ENCODE data around the gene RSPO4. TPM values are rescaled to one million over a fixed set of nuclear protein-coding genes. Genes with fewer than 3 reads are reported as not detected.
A peak's percentile ranks its signal among the peaks of the same experiment; 100 is the strongest.

RSPO4 gene
- polyA plus RNA-seq, 2 of the 4 experiments (the other 2 are of a cell fraction) = not detected

GRCh38 chr20:982754-983153 lies 19.4 kb downstream of the RSPO4 start:
- 6% methylated on average over 9 of the region's 9 CpGs for WGBS (ENCODE audit: missing lambda C conversion rate)
- H3K9me3 ChIP-seq = no peaks in the 10 kb centered on the region
- TF ChIP-seq HMGXB4 (CRISPR knock-in tag; IDR thresholded peaks at IDR 0.05; ENCODE audit: borderline replicate concordance) (no peak), BCL3 (IDR thresholded peaks at IDR 0.05) (no peak)
- peak in 1 of 2 experiments; percentile 41; a peak in 3 of 6 replicates for ATAC-seq
- POLR2A ChIA-PET = no interaction called here
- H3K4me3 ChIP-seq = no peak overlapping the region
- no peak overlapping the region for H3K27ac ChIP-seq
- CTCF ChIA-PET = interaction anchor here (0.8 to 4.4 kb wide), 6 partner anchors 12 to 164 kb away, joined by 3 to 22 read pairs (median 4); no protein-coding TSS in a partner anchor
- H3K4me2 ChIP-seq = no peak overlapping the region
- DNase-seq (ENCODE audit: low read depth in 1 of 2, low spot score in 1 of 2) = no peak
- no peaks in the 10 kb centered on the region for H3K4me1 ChIP-seq
- FAIRE-seq = no peak

- H3K4me2 ChIP-seq = no peak overlapping the region
- TF ChIP-seq KDM5A (IDR thresholded peaks at IDR 0.05) (no peak), HES2 (IDR thresholded peaks at IDR 0.05) (no peak), RAD21 (conservative IDR thresholded peaks at IDR 0.05 in 1 of 2, IDR thresholded peaks at IDR 0.05 in 1 of 2) (no peak)
- WGBS (ENCODE audit: missing lambda C conversion rate) = 83% methylated on average over 1 of the region's 1 CpG
- CTCF ChIA-PET = interaction anchor here (2.2 to 4.9 kb wide), 2 partner anchors 21 to 161 kb away, joined by 10 to 50 read pairs; no protein-coding TSS in a partner anchor
- FAIRE-seq (no peak), DNase-seq (ENCODE audit: low read depth in 1 of 2, low spot score in 1 of 2) (no peak), ATAC-seq (no peak)
- H3K27ac ChIP-seq = no peak overlapping the region
- POLR2A ChIA-PET = no interaction called here
- no peaks in the 10 kb centered on the region for H3K4me1 ChIP-seq
- H3K4me3 ChIP-seq = no peak overlapping the region
- H3K9me3 ChIP-seq = no peaks in the 10 kb centered on the region
These were observed 25.1 kb downstream of the RSPO4 start for GRCh38 chr20:977021-977420.

- ATAC-seq (no peak), DNase-seq (ENCODE audit: low read depth in 1 of 2, low spot score in 1 of 2) (no peak), FAIRE-seq (no peak)
- no peak overlapping the region for H3K4me2 ChIP-seq
- no peaks in the 10 kb centered on the region for H3K9me3 ChIP-seq
- WGBS (ENCODE audit: missing lambda C conversion rate) = 8% methylated on average over 2 of the region's 2 CpGs
- CTCF ChIA-PET = interaction anchor here (0.6 to 4.9 kb wide), 4 partner anchors 10 to 160 kb away, joined by 3 to 50 read pairs (median 7); no protein-coding TSS in a partner anchor
- POLR2A ChIA-PET = no interaction called here
- H3K27ac ChIP-seq = no peak overlapping the region
- H3K4me3 ChIP-seq = no peak overlapping the region
- TF ChIP-seq ZFP36 (IDR thresholded peaks at IDR 0.05; ENCODE audit: borderline replicate concordance, partially characterized antibody) = no peak
- TF ChIP-seq BCL3 (IDR thresholded peaks at IDR 0.05) = no peak
- no peaks in the 10 kb centered on the region for H3K4me1 ChIP-seq
These were observed 26.1 kb downstream of the RSPO4 start for GRCh38 chr20:976033-976432.

- DNase-seq (ENCODE audit: low read depth in 1 of 2, low spot score in 1 of 2) = peak; percentile 60 to 66
- H3K4me1 ChIP-seq = no peaks in the 10 kb centered on the region
- no peak for FAIRE-seq
- 23% methylated on average over 6 of the region's 6 CpGs for WGBS (ENCODE audit: missing lambda C conversion rate)
- H3K4me3 ChIP-seq = no peak overlapping the region
- ChIA-PET CTCF (interaction anchor here (0.9 to 25.7 kb wide), 5 partner anchors 14 to 239 kb away, joined by 3 to 872 read pairs (median 4); partner anchors contain the start of gene FAM110A), POLR2A (no interaction called here)
- H3K9me3 ChIP-seq = no peaks in the 10 kb centered on the region
- H3K4me2 ChIP-seq = 0 out of 3 replicates have a peak overlapping the region, but pooled peaks have one; percentile 0
- H3K27ac ChIP-seq = 0 out of 6 replicates have a peak overlapping the region, but pooled peaks of 1 of the 2 experiments have one; percentile 15
- peak; percentile 70 to 74 for ATAC-seq
- TF ChIP-seq KDM5A (IDR thresholded peaks at IDR 0.05) (no peak), HMGXB4 (CRISPR knock-in tag; IDR thresholded peaks at IDR 0.05; ENCODE audit: borderline replicate concordance) (no peak), KDM1A (IDR thresholded peaks at IDR 0.05; ENCODE audit: low read depth) (no peak), FOSL2 (IDR thresholded peaks at IDR 0.05) (no peak), FOSL2 (CRISPR knock-in tag; IDR thresholded peaks at IDR 0.05) (no peak), ESRRA (IDR thresholded peaks at IDR 0.05; ENCODE audit: borderline replicate concordance, low read length) (no peak), CEBPB (IDR thresholded peaks at IDR 0.05) (peak in 1 of 2 experiments; percentile 60; a peak in 2 of 4 replicates), MAFK (IDR thresholded peaks at IDR 0.05; ENCODE audit: partially characterized antibody) (no peak), CTCF (IDR thresholded peaks at IDR 0.05) (peak; percentile 36; the same call in 2 of the 3 replicates), FOXS1 (CRISPR knock-in tag; IDR thresholded peaks at IDR 0.05) (no peak), CHD2 (IDR thresholded peaks at IDR 0.05; ENCODE audit: low read length, partially characterized antibody) (no peak), EP300 (IDR thresholded peaks at IDR 0.05) (no peak), TFCP2L1 (CRISPR knock-in tag; IDR thresholded peaks at IDR 0.05) (no peak), CHD4 (IDR thresholded peaks at IDR 0.05; ENCODE audit: borderline replicate concordance) (no peak), ZC3H11A (IDR thresholded peaks at IDR 0.05) (no peak), JUNB (IDR thresholded peaks at IDR 0.05) (no peak), SMC3 (IDR thresholded peaks at IDR 0.05) (0 out of 3 replicates have a peak, but pooled peaks have one; percentile 29)
These were observed 28.3 kb downstream of the RSPO4 start for GRCh38 chr20:973785-974194.

Measured in A549 (cell line).